A673 (cell line): Measurements from ENCODE around the gene SLX4IP.

Experiments
- EZH2 ChIP-seq: fragments of 200-600 bp; sonication (generic); IDR thresholded peaks from 2 replicates; pipeline ENCODE4 v1.6.1; 2017; ENCODE audit warnings: borderline replicate concordance, low read depth, mild to moderate bottlenecking, mixed read lengths, antibody characterized with exemption, low read length; ENCODE audit not compliant: poor library complexity, severe bottlenecking
- TF ChIP-seq, protein P1 (sequence below): fragments of 300-800, 200-600 bp; sonication (generic); conservative IDR thresholded peaks from 2 replicates; pipeline ENCODE4 v1.5.1; 2017; ENCODE audit warnings: low read depth, mild to moderate bottlenecking, antibody characterized with exemption, low read length, moderate library complexity, mixed read lengths

GRCh38 chr20:10585308-10585707 lies 150.2 kb downstream of the SLX4IP start:
- TF ChIP-seq, protein P1, sequence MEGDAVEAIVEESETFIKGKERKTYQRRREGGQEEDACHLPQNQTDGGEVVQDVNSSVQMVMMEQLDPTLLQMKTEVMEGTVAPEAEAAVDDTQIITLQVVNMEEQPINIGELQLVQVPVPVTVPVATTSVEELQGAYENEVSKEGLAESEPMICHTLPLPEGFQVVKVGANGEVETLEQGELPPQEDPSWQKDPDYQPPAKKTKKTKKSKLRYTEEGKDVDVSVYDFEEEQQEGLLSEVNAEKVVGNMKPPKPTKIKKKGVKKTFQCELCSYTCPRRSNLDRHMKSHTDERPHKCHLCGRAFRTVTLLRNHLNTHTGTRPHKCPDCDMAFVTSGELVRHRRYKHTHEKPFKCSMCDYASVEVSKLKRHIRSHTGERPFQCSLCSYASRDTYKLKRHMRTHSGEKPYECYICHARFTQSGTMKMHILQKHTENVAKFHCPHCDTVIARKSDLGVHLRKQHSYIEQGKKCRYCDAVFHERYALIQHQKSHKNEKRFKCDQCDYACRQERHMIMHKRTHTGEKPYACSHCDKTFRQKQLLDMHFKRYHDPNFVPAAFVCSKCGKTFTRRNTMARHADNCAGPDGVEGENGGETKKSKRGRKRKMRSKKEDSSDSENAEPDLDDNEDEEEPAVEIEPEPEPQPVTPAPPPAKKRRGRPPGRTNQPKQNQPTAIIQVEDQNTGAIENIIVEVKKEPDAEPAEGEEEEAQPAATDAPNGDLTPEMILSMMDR = no peak
- TF ChIP-seq EZH2 = no peak
